ENCODE results near the gene TKFC.

The TKFC gene

GRCh38 chr11:61325649-61326414, 7.2 kb upstream of the TKFC start:
- no peak for DNase-seq

GRCh38 chr11:61327669-61328071, 5.4 kb upstream of the TKFC start:
- DNase-seq: no peak

GRCh38 chr11:61328351-61328750, 4.7 kb upstream of the TKFC start:
- DNase-seq: no peak

GRCh38 chr11:61329871-61330270, 3.2 kb upstream of the TKFC start:
- DNase-seq: no peak

- no peak for DNase-seq
Observed at GRCh38 chr11:61331651-61332050, 1.4 kb upstream of the TKFC start.

- DNase-seq: no peak
Observed at GRCh38 chr11:61332281-61332796, 689 bp upstream of the TKFC start.

GRCh38 chr11:61333550-61334433, 764 bp downstream of the TKFC start:
- no peak for DNase-seq

- no peak for DNase-seq
Observed at GRCh38 chr11:61334434-61335354, 1.7 kb downstream of the TKFC start.

- no peak for DNase-seq
Observed at GRCh38 chr11:61335355-61335710, 2.3 kb downstream of the TKFC start.

- DNase-seq: peak; percentile 81
Observed at GRCh38 chr11:61336171-61336935, 3.3 kb downstream of the TKFC start.

- DNase-seq: no peak
Observed at GRCh38 chr11:61337706-61338470, 4.9 kb downstream of the TKFC start.

GRCh38 chr11:61338783-61339489, 5.9 kb downstream of the TKFC start:
- no peak for DNase-seq

- DNase-seq: no peak
Observed at GRCh38 chr11:61339490-61339878, 6.5 kb downstream of the TKFC start.

GRCh38 chr11:61340979-61341378, 8.0 kb downstream of the TKFC start:
- DNase-seq: no peak

- DNase-seq: no peak
Observed at GRCh38 chr11:61341706-61342105, 8.7 kb downstream of the TKFC start.

- no peak for DNase-seq
Observed at GRCh38 chr11:61342207-61342803, 9.3 kb downstream of the TKFC start.

GRCh38 chr11:61343792-61344745, 11.0 kb downstream of the TKFC start:
- DNase-seq: no peak

- DNase-seq: no peak
Observed at GRCh38 chr11:61345170-61345610, 12.2 kb downstream of the TKFC start.
